Muscle of back (tissue), 11 donors: ENCODE data around the gene PLD3. TPM values are rescaled to one million over a fixed set of nuclear protein-coding genes. Genes with fewer than 3 reads are reported as not detected.
"Not testable (repeated sequence)": the region's sequence is repeated elsewhere in the genome, so short reads cannot be mapped to it uniquely, and the experiment has no call there.

Experiments used
- DNase-seq, 3 donors: peaks; one replicate each; pipeline versions ENCODE4 v3.0.0 to v3.0.0-alpha.2; 2013
- polyA plus RNA-seq, 10 donors: library from polyadenylated mRNA; unstranded; fragments of 120-200 nt; gene quantifications; one replicate each; pipeline ENCODE4 v1.2.1, GENCODE V29; 2013; ENCODE audit not compliant: insufficient read length in 10 of 10

PLD3 gene
- polyA plus RNA-seq, 10 donors: 169 to 268 (median 209) TPM

- DNase-seq: no peak
These were observed 25.4 kb upstream of the PLD3 start for GRCh38 chr19:40322951-40323615.

GRCh38 chr19:40323705-40324104, 24.8 kb upstream of the PLD3 start:
- no peak for DNase-seq

GRCh38 chr19:40326201-40326600, 22.3 kb upstream of the PLD3 start:
- no peak for DNase-seq

- no peak for DNase-seq
These were observed 17.4 kb upstream of the PLD3 start for GRCh38 chr19:40331052-40331451.

GRCh38 chr19:40332669-40333068, 15.8 kb upstream of the PLD3 start:
- DNase-seq: no peak

GRCh38 chr19:40333083-40333482, 15.4 kb upstream of the PLD3 start:
- DNase-seq: not testable (repeated sequence)

- DNase-seq: no peak
These were observed 13.4 kb upstream of the PLD3 start for GRCh38 chr19:40335101-40335500.

GRCh38 chr19:40335855-40336600, 12.5 kb upstream of the PLD3 start:
- no peak for DNase-seq

- no peak for DNase-seq
These were observed 11.9 kb upstream of the PLD3 start for GRCh38 chr19:40336601-40336900.

GRCh38 chr19:40337107-40337506, 11.4 kb upstream of the PLD3 start:
- no peak for DNase-seq

- no peak for DNase-seq
These were observed 10.9 kb upstream of the PLD3 start for GRCh38 chr19:40337594-40337993.

GRCh38 chr19:40339018-40339728, 9.3 kb upstream of the PLD3 start:
- no peak for DNase-seq

GRCh38 chr19:40341601-40342482, 6.7 kb upstream of the PLD3 start:
- peak; percentile 72 to 81 (median 75) for DNase-seq

- no peak for DNase-seq
These were observed 5.7 kb upstream of the PLD3 start for GRCh38 chr19:40342644-40343311.

- DNase-seq: no peak
These were observed 4.1 kb upstream of the PLD3 start for GRCh38 chr19:40344422-40344821.

GRCh38 chr19:40348961-40349507, 539 bp downstream of the PLD3 start:
- peak in 1 of 3 donors; percentile 64 for DNase-seq

- no peak for DNase-seq
These were observed 7.6 kb downstream of the PLD3 start for GRCh38 chr19:40355975-40356680.

- DNase-seq: no peak
These were observed 8.4 kb downstream of the PLD3 start for GRCh38 chr19:40356681-40357595.

- DNase-seq: no peak
These were observed 9.1 kb downstream of the PLD3 start for GRCh38 chr19:40357640-40358039.
